GM06990 (cell line): Measurements from ENCODE around the gene SSU72.

Source experiments
- DNase-seq: peaks from one replicate; pipeline ENCODE4 v3.0.0-alpha.2; 2011; ENCODE audit not compliant: insufficient read length; ENCODE audit errors: extremely low read depth
- H3K27me3 ChIP-seq: replicated peaks from 2 replicates; pipeline ENCODE4 v1.6.0; 2011; ENCODE audit warnings: low read length; ENCODE audit not compliant: control insufficient read depth, insufficient read depth
- H3K36me3 ChIP-seq: 2 replicates; pipeline ENCODE4 v1.5.1; 2011; ENCODE audit warnings: low read length; ENCODE audit not compliant: control insufficient read depth, insufficient read depth
- H3K4me3 ChIP-seq: replicated peaks from 2 replicates; pipeline ENCODE4 v1.5.1; 2011; ENCODE audit warnings: low read depth, mild to moderate bottlenecking, control low read depth, low read length
- TF ChIP-seq, protein P1 (sequence below): IDR thresholded peaks from 2 replicates; pipeline ENCODE4 v1.5.1; 2011; ENCODE audit warnings: low read length, control low read depth, mild to moderate bottlenecking, inconsistent platforms; ENCODE audit not compliant: insufficient read depth, poor library complexity, severe bottlenecking

SSU72 gene

GRCh38 chr1:1602968-1603506 is 28.4 kb upstream of the SSU72 start:
- Histone ChIP-seq H3K4me3 (no peak overlapping the region), H3K27me3 (no peaks in the 10 kb centered on the region), H3K36me3 (no peaks in the 10 kb centered on the region)
- TF ChIP-seq, protein P1, sequence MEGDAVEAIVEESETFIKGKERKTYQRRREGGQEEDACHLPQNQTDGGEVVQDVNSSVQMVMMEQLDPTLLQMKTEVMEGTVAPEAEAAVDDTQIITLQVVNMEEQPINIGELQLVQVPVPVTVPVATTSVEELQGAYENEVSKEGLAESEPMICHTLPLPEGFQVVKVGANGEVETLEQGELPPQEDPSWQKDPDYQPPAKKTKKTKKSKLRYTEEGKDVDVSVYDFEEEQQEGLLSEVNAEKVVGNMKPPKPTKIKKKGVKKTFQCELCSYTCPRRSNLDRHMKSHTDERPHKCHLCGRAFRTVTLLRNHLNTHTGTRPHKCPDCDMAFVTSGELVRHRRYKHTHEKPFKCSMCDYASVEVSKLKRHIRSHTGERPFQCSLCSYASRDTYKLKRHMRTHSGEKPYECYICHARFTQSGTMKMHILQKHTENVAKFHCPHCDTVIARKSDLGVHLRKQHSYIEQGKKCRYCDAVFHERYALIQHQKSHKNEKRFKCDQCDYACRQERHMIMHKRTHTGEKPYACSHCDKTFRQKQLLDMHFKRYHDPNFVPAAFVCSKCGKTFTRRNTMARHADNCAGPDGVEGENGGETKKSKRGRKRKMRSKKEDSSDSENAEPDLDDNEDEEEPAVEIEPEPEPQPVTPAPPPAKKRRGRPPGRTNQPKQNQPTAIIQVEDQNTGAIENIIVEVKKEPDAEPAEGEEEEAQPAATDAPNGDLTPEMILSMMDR = no peak
- DNase-seq = no peak

GRCh38 chr1:1602304-1602967 is 27.8 kb upstream of the SSU72 start:
- Histone ChIP-seq H3K27me3 (no peaks in the 10 kb centered on the region), H3K4me3 (no peak overlapping the region; the same call in 1 of the 2 replicates), H3K36me3 (no peaks in the 10 kb centered on the region)
- DNase-seq = no peak
- TF ChIP-seq, protein P1 = no peak

DNA sequence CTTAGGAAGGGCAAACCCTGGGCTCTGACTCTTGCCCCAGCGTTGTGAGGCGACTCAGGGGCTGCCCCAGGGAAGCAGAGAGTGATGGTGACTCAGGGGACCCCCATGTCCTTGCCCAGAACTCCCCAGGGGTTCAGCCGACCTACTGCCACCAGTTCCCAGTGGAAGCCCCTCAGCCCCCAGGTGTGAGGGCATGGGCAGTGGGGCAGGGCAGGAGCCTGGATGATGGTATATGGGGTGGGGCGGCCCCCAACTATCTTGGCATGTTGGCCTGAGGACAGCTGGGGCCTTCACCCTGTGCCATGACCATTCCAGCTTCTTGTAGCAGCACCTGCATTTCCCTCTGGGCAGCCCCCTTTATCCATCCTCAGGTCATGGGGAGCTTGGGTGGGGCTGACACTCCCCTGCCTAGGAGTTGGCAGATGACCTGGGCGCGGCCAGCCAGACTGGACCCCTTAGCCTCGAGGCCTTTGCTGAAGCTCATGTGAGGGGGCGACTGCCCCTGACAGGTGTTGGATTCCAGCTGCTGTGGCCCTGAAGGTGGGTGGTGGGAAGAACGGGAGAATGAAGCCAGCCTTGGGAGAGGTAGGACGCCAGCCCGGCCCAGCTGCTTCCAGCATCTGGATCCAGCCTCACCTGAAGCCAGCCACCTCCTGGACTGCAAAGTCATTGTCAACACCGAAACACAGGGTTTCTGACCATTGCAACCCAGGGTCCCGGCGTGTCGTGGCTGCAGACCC is 27.1 kb upstream of the SSU72 start:
- TF ChIP-seq, protein P1 = no peak
- Histone ChIP-seq H3K27me3 (no peaks in the 10 kb centered on the region), H3K36me3 (no peaks in the 10 kb centered on the region), H3K4me3 (no peak overlapping the region; the same call in 1 of the 2 replicates)
- no peak for DNase-seq

- H3K4me3 ChIP-seq = no peak overlapping the region
Observed at GRCh38 chr1:1600861-1601563, 26.3 kb upstream of the SSU72 start.

More at GRCh38 chr1:1600861-1601563, 26.3 kb upstream of the SSU72 start:
- H3K27me3 ChIP-seq = no peaks in the 10 kb centered on the region
- no peak for DNase-seq
- TF ChIP-seq, protein P1 = no peak
- H3K36me3 ChIP-seq = no peaks in the 10 kb centered on the region
